SK-N-MC (cell line): ENCODE data around the gene ARL4D.

ENCODE experiments used
- DNase-seq: peaks from one replicate; pipeline ENCODE4 v3.0.0-alpha.2; 2011; ENCODE audit warnings: low read depth, low spot score
- H3K27ac ChIP-seq: fragments of 200-600 bp; sonication (generic); 2 replicates; pipeline ENCODE4 v1.5.1; 2016; ENCODE audit warnings: mixed run types
- H3K36me3 ChIP-seq: fragments of 200-600 bp; sonication (generic); 2 replicates; pipeline ENCODE4 v1.6.1; 2017; ENCODE audit warnings: antibody characterized with exemption, low read length, mixed read lengths; ENCODE audit not compliant: insufficient read depth
- H3K4me3 ChIP-seq: fragments of 200-600 bp; sonication (generic); 2 replicates; pipeline ENCODE4 v1.5.1; 2016
- H3K9ac ChIP-seq: fragments of 200-600 bp; sonication (generic); 2 replicates; pipeline ENCODE4 v1.8.0; 2017; ENCODE audit warnings: mixed run types, mixed read lengths; ENCODE audit not compliant: insufficient read length
- H3K9me3 ChIP-seq: fragments of 200-600 bp; sonication (generic); 2 replicates; pipeline ENCODE4 v1.6.1; 2017; ENCODE audit warnings: low read depth, mild to moderate bottlenecking, antibody characterized with exemption, low read length, moderate library complexity, mixed read lengths
- EZH2 ChIP-seq: fragments of 200-600 bp; sonication (generic); IDR thresholded peaks from one replicate; pipeline ENCODE4 v1.6.1; 2017; ENCODE audit warnings: antibody characterized with exemption
- FOXP2 ChIP-seq: optimal IDR thresholded peaks from 2 replicates; pipeline ENCODE3; 2011; ENCODE audit warnings: mild to moderate bottlenecking, moderate library complexity; ENCODE audit not compliant: insufficient read depth; ENCODE audit errors: extremely low read length, control extremely low read depth
- POLR2AphosphoS5 ChIP-seq: IDR thresholded peaks from 2 replicates; pipeline ENCODE4 v1.6.1; 2012; ENCODE audit warnings: mild to moderate bottlenecking, low read depth, low read length, borderline replicate concordance

The ARL4D gene

GRCh38 chr17:43377056-43377810 lies 21.6 kb upstream of the ARL4D start:
- Histone ChIP-seq H3K36me3 (no peaks in the 10 kb centered on the region), H3K9ac (no peak overlapping the region), H3K27ac (no peak overlapping the region), H3K4me3 (no peak overlapping the region), H3K9me3 (no peaks in the 10 kb centered on the region)
- DNase-seq: no peak
- TF ChIP-seq EZH2 (no peak), FOXP2 (no peak)

- TF ChIP-seq POLR2AphosphoS5 (no peak), EZH2 (no peak), FOXP2 (no peak)
- H3K9ac ChIP-seq: no peak overlapping the region
- H3K27ac ChIP-seq: no peak overlapping the region
- no peaks in the 10 kb centered on the region for H3K36me3 ChIP-seq
- no peak overlapping the region for H3K4me3 ChIP-seq
- no peak for DNase-seq
- no peaks in the 10 kb centered on the region for H3K9me3 ChIP-seq
These were observed 20.0 kb upstream of the ARL4D start for GRCh38 chr17:43378766-43379165.

GRCh38 chr17:43380307-43380706 lies 18.5 kb upstream of the ARL4D start:
- H3K36me3 ChIP-seq: no peaks in the 10 kb centered on the region
- H3K9ac ChIP-seq: no peak overlapping the region
- no peaks in the 10 kb centered on the region for H3K9me3 ChIP-seq
- DNase-seq: no peak
- H3K27ac ChIP-seq: no peak overlapping the region
- H3K4me3 ChIP-seq: no peak overlapping the region
- TF ChIP-seq EZH2: no peak
- TF ChIP-seq FOXP2: no peak
- no peak for TF ChIP-seq POLR2AphosphoS5

GRCh38 chr17:43381204-43381603 lies 17.6 kb upstream of the ARL4D start:
- no peak for TF ChIP-seq FOXP2
- TF ChIP-seq POLR2AphosphoS5: no peak
- TF ChIP-seq EZH2: no peak
- H3K27ac ChIP-seq: no peak overlapping the region
- H3K9ac ChIP-seq: no peak overlapping the region
- DNase-seq: no peak
- no peaks in the 10 kb centered on the region for H3K36me3 ChIP-seq
- no peaks in the 10 kb centered on the region for H3K9me3 ChIP-seq
- H3K4me3 ChIP-seq: no peak overlapping the region

GRCh38 chr17:43381621-43382020 lies 17.2 kb upstream of the ARL4D start:
- TF ChIP-seq POLR2AphosphoS5 (no peak), FOXP2 (no peak), EZH2 (no peak)
- Histone ChIP-seq H3K36me3 (no peaks in the 10 kb centered on the region), H3K27ac (no peak overlapping the region), H3K9me3 (no peaks in the 10 kb centered on the region), H3K4me3 (no peak overlapping the region), H3K9ac (no peak overlapping the region)
- no peak for DNase-seq

- H3K9me3 ChIP-seq: no peaks in the 10 kb centered on the region
- H3K9ac ChIP-seq: no peak overlapping the region
- H3K27ac ChIP-seq: no peak overlapping the region
- H3K4me3 ChIP-seq: no peak overlapping the region
- TF ChIP-seq POLR2AphosphoS5 (no peak), EZH2 (no peak), FOXP2 (no peak)
- no peaks in the 10 kb centered on the region for H3K36me3 ChIP-seq
- DNase-seq: no peak
These were observed 16.0 kb upstream of the ARL4D start for GRCh38 chr17:43382776-43383175.

- Histone ChIP-seq H3K27ac (no peak overlapping the region), H3K9ac (no peak overlapping the region), H3K4me3 (no peak overlapping the region), H3K36me3 (no peaks in the 10 kb centered on the region), H3K9me3 (no peaks in the 10 kb centered on the region)
- TF ChIP-seq EZH2 (no peak), FOXP2 (no peak)
- no peak for DNase-seq
These were observed 15.4 kb upstream of the ARL4D start for GRCh38 chr17:43383372-43383771.

GRCh38 chr17:43383826-43384475 lies 14.8 kb upstream of the ARL4D start:
- Histone ChIP-seq H3K9ac (no peak overlapping the region), H3K4me3 (no peak overlapping the region), H3K9me3 (no peaks in the 10 kb centered on the region), H3K27ac (no peak overlapping the region), H3K36me3 (no peaks in the 10 kb centered on the region)
- TF ChIP-seq FOXP2 (no peak), POLR2AphosphoS5 (no peak), EZH2 (no peak)
- DNase-seq: no peak

- Histone ChIP-seq H3K36me3 (no peaks in the 10 kb centered on the region), H3K9ac (no peak overlapping the region)
These were observed 14.3 kb upstream of the ARL4D start for GRCh38 chr17:43384476-43384862.

More at GRCh38 chr17:43384476-43384862, 14.3 kb upstream of the ARL4D start:
- no peak for TF ChIP-seq EZH2
- no peak for TF ChIP-seq POLR2AphosphoS5
- TF ChIP-seq FOXP2: no peak
- H3K9me3 ChIP-seq: no peaks in the 10 kb centered on the region
- H3K4me3 ChIP-seq: no peak overlapping the region
- no peak for DNase-seq
- H3K27ac ChIP-seq: no peak overlapping the region
